ENCODE results near the gene TTLL3.
"Not testable (repeated sequence)": the region's sequence is repeated elsewhere in the genome, so short reads cannot be mapped to it uniquely, and the experiment has no call there.

The TTLL3 gene

GRCh38 chr3:9866639-9867038, 56.6 kb downstream of the TTLL3 start:
- no peak for DNase-seq (ENCODE audit: low read depth in 2 of 2)

GRCh38 chr3:9867106-9867505, 57.0 kb downstream of the TTLL3 start:
- DNase-seq (ENCODE audit: low read depth in 2 of 2) = no peak

DNA sequence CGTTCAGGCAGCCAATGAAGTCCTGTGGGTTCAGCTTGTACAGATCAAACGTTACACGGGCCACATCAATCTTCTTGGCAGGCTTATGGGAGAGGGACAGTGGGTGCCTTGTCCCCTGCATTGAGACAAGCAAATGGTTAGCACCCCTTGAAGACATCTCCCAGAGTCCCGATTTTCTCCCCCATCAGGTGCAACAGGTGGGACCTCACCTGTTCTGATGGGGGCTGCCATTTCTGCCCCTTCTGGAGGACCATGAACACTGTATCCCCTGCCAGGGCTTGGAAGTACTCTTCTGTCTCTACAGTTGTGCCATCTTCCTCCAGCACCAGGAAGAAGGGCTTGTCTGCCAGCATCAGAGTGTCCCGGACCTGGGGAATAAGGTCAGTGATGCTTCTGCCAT, 59.9 kb downstream of the TTLL3 start:
- no peak for DNase-seq (ENCODE audit: low read depth in 2 of 2)

- no peak for DNase-seq (ENCODE audit: low read depth in 2 of 2)
Observed at GRCh38 chr3:9870978-9871377, 60.9 kb downstream of the TTLL3 start.

GRCh38 chr3:9872067-9872466, 62.0 kb downstream of the TTLL3 start:
- not testable (repeated sequence) for DNase-seq (ENCODE audit: low read depth in 2 of 2)

DNA sequence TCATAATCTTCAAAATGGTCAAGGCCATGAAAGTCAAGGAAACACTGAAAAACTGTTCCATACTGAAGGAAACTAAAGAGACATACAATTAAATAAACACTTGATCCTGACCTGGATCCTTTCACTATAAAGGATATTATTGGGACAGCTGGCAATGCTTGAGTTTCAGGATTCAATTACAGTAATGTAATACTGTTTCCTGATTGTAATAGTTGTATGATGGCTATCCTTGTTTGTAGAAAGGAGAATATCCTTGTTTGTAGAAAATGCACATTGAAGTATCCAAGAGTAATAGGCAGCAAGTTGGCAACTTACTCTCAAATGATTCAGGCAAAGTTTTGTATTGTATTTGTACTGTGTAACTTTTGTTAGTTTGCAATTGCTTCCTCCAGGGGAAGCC, 65.4 kb downstream of the TTLL3 start:
- DNase-seq (ENCODE audit: low read depth in 2 of 2) = no peak

DNA sequence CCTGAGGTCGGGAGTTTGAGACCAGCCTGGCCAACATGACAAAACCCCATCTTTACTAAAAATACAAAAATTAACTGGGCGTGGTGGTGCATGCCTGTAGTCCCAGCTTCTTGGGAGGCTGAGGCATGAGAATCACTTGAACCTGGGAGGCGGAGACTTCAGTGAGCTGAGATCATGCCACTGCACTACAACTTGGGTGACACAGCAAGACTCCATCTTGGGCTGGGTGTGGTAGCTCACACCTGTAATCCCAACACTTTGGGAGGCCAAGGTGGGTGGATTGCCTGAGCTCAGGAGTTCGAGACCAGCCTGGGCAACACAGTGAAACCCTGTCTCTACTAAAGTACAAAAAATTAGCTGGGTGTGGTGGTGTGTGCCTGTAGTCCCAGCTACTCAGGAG, 66.2 kb downstream of the TTLL3 start:
- not testable (repeated sequence) for DNase-seq (ENCODE audit: low read depth in 2 of 2)

DNA sequence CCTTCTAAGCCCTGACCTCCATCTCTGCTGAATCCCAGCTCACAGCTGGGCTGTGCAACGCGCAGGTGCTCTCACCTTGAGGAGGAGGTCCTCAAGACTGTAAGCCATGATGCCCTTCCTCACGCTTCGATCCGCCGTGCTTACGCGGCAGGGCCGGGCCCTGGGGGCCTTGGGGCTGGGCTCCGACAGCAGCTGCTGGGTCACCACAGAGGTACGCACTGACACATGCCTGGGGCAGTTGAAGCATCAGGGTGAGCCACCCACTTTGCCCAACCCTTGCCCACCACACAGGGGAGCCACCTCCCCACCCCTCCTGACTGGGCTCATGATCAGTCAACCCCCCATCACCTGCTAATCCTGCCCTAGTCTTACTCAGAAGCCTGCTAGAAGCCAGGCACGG, 66.9 kb downstream of the TTLL3 start:
- no peak for DNase-seq (ENCODE audit: low read depth in 2 of 2)

DNA sequence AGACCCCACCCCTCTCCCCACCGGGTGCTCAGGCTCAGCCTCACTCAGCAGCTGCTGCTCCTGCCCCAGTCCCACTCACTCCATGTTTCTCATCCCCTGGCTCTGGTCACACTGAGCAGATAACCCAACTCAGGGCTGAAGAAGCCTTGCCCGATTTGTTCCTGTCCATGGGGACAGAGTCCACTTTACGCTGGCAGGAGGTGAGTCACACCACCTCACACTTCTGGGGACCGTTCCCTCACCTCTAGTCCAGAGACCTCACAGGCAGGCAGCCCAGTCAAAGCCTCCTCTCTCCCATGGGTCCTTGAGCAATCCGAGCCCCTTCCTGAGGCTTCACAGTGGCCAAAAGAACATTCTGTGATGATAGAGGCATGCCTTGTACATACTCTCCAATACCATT, 68.6 kb downstream of the TTLL3 start:
- no peak for DNase-seq (ENCODE audit: low read depth in 2 of 2)

DNA sequence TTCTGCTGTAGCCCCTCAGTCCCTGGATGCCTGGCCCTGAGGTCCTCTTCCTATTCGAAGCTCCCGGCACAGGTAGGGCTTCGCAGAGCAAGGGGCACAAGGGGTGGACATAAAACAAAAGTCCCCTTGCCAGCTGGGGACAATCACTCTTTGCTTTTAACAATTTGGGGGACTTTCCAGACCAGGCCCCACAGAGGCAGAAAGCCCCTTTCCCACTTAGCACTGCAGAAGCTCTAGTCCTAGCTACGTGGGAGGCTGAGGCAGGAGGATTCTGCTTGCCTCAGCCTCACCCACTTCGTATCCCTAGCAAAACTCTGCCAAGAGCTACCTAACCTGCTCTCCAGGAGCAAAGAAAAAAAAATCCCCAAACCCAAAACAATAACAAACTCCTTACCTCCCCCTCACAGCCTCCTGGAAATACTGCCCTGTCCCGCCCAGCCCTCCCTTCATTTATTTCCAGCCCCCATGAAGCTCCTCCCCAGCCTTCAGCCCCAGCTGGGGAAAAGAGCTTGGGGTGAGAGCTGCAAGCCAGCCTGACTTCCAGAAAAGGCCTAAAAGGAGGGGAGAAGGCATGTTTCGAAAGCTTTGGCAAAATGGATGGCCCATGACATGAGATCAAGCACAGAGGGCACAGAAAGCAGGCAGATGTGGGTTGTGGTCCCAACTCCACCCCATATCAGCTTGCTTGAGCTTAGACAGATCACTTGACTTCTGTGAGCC, 69.9 kb downstream of the TTLL3 start, which contains the start of gene CIDEC:
TSS of gene CIDEC (minus strand) at position 424 of the 720 bp plus-strand sequence. CDS start 1,767 bp downstream, outside the sequence.
- no peak for DNase-seq (ENCODE audit: low read depth in 2 of 2)

DNA sequence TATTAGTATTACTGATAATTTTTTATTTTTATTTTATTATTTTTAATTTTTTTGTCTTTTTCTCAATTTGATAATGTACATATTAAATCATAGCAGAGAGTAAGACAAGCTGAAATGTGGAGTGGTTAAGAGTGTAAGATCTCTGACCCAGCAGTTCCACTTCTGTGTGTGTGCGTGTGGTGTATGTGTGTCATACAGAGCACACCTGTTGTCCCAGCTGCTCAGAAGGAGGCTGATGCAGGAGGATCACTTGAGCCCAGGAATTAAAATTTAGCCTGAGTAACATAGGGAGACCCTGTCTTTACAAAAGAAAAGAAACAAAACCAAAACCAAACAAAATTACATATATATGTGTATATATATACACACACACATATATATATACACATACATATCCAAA, 71.4 kb downstream of the TTLL3 start:
- DNase-seq (ENCODE audit: low read depth in 2 of 2) = no peak

GRCh38 chr3:9883706-9884554, 73.9 kb downstream of the TTLL3 start:
- no peak for DNase-seq (ENCODE audit: low read depth in 2 of 2)

DNA sequence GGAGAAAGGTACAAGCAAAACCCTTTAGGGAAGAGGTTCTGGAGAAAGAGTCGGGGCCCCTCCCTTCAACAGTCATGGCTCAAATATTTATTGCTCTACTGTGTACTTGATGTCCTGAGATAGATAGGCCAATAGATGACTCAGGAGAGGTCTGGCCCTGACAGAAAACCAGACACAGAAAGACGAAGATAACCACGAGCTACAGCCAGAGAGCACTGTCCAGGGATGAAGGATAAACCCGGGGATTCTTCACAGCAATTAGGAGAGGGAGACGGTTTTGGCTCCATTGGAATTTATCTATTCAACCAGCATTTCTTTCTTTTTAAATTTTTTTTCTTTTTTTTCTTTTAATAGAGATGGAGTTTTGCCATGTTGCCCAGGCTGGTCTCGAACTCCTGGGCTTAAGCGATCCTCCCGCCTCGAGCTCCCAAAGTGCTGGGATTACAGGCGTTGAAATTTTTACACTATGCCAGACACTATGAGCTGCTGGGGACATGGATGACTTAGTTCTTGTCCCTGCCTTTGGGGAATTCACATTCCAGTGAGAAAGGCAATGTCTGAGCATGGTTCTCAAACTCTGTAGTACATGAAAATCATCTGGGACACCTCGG, 74.6 kb downstream of the TTLL3 start:
- no peak for DNase-seq (ENCODE audit: low read depth in 2 of 2)

All from stimulated activated CD4-positive, alpha-beta T cell treated with anti-CD3 and anti-CD28 coated beads, Interleukin-1b, Interleukin-23, amount 100 ng/mL, for 1 hour (primary cell).